ENCODE measurements around the gene ZNF629.
"Not testable (repeated sequence)": the region's sequence is repeated elsewhere in the genome, so short reads cannot be mapped to it uniquely, and the experiment has no call there.

ZNF629 gene

DNA sequence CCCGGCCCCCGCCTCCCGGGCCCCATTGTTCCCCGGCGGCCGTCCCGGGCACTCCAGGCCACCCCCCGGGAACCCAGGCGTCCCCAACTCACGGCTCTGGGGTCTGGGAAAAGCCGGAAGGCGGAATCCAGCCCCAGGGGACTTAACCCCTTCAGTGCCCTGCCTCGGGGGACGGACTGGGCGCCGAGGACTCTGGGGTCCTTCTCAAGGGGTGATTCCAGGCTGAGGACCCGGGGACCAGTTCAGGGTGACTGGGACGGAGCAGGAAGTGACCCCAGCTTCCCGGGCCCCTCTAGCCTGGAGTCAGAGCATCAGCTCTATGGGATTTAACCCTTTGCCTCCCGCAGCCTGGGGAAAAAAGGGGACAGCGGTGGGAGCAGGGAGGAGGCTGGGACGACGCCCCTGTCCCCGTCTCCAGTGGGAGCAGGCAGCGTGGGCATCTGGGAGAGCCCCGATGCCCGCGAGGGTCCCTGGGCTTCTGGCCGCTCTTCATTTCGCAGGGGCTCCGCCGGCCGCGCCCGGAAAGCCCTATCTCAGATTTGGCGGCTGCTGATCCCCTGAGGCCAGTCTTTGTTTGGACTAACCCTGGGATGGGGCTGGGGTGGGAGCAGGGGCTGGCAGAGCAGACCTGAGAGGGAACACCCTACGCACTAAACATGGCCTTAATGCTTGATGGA is at the start of gene ZNF629:
ZNF629 (minus strand) TSS at position 270 of the 677 bp plus-strand sequence. CDS start 2,723 bp downstream, outside the sequence.
- DNase-seq, result peak; percentile 55

DNA sequence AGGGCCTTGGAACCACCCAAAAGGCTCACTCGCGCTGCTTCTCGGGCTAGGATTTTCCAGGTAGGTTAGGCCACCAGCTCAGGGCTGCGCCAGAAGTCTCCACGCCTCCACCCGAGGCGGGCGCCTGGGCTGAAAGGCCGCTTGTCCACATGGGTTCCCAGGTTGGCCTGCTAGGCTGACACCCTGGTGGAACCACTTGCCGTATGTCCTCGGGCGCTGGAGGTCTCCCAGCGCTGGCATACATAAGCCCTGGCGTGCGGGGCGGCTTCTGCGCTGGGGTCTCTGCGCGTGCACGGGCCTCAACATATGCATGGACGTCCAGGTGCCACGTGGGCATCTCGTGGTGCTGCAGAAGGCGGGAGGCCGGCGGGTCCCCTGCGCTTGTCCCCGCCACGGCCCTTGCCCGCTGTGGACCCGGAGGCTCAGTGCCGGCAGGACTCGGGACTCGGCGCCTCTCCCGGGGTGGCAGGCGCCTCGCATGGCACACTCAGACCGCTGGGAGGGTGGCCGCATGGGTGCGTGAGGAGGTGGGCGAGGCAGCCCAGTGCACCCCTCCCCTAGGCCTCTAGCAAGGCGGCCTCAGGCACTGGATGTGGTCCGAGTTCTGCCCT is 47.2 kb upstream of the ZNF629 start:
- DNase-seq, result no peak

DNA sequence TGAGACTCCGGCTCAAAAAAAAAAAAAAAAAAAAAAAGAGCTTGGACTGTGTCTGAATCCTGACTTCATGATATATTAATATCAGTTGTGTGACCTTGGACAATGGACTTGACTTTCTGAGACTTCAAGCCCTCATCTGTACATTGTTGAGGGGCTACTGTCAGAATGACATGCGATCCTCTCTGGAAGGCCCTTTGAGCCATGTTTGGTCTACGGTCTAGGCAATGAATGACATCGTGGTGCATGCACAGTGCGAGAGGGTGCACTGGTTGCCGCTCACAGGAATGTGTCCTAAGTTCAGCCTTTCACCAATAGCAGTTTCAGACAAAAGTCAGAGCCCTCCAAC is 43.0 kb upstream of the ZNF629 start:
- no peak for DNase-seq

DNA sequence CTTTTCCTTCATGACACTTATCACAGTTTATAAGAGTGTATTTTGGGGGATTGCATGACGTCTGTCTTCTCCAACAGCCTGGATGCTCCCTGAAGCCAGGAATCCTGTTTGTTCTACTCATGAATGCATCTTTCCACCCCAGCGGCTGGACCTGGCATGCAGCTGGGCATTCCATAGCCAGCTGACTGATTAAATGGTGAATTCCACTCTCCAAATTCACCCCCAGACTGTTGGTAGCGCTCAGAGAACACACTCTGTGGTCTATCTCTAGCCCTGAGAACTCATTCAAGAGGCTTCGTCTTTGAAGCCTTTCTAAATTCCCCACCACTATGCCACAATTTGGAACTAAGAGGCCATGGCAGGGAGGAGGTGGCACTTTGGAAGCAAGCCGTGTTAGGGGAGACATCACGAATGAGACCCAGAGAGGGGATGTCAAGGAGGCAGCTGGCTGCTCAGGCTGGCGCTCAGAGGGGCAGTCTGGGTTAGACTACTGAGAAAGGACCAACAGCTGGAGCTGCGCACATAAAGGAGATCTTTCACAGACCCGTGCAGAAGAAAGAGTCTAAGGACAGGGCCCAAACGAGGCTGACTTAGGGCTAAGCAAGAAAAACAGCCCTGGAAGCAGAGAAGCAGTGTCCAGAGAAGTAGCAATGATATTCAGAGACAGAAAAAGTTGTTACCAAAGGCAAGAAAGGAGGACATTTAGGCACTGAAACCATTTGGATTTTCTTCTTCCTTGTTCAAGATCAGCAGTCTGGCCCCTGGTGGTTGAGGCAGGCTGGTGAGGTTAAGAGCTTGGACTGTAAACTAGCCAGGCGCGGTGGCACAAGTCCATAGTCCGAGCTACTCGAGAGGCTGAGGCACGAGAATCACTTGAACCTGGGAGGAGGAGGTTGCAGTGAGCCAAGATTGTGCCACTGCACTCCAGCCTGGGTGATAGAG is 42.4 kb upstream of the ZNF629 start:
- DNase-seq, result no peak

DNA sequence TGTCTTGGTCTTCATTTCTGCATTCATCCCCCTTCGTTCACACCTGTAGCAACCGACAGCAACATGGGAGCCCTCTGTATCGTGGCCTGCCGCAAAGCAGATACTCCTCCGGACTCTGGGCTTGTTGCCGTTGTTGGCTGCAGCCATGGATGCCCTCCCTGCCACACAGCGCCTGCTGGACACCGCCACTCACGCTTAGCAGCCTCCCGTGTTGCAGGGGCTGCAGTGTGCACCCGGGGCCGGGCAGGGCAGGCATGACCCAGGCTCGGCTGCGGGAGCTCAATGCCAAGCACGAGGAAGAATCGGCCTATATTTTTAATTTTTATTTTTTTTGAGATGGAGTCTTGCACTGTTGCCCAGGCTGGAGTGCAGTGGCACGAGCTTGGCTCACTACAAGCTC is 34.9 kb upstream of the ZNF629 start:
- no peak for DNase-seq

DNA sequence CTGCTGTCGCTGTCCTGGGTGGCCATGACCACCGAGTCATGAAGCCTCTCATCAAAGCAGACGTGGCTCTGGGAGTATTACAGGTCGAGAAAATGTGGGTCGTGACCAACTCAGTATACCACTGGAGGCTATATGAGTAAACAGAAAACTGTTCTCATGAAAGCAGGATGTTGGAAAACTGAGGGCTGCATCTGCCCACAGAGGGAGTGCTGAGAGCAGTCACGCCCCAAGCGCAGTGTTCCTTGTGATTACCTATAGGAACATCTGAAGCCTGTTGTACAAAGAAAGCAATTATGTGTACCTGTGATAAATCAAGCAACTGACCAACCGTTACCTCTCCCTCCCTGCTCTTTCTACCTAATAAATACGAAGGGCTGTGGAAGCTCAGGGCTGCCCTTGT is 34.4 kb upstream of the ZNF629 start:
- not testable (repeated sequence) for DNase-seq

DNA sequence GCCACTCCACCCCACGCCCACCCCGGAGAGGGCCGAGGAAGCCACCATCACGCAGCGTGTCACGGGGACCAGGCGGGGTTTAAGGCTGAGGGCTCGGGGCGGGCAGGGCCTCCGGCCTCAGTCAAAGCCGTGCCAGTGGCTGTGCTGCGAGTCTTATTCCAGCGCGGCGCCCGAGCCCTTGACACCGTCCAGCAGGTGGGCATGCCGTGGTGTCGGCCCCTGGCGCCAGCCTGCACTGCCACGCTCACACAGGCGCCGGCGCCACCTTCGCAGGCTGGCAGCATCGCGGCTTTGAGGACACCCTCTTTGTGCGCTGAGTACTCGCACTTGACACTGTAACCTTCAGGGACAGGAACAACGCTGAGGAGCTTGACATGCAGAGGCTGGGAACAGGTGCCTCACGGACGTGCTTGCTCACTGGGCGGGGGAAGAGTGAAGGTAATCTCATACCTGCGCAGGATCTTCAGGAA is 34.0 kb upstream of the ZNF629 start:
- no peak for DNase-seq

DNA sequence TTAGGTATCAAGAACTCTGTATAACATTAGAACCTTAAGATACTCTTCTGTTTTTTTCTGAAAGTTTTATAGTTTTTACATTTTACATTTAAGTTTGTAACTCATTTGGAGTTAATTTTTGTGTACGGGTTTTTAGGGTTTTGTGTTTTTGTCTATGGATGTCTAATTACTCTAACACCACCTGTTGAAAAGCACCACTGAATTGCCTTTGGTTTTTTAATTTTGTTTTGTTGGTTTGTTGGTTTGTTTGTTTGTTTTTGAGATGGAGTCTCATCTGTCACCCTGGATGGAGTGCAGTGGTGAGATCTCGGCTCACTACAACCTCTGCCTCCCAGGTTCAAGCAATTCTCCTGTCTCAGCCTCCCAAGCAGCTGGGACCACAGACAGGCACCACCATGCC is 29.8 kb upstream of the ZNF629 start:
- no peak for DNase-seq

DNA sequence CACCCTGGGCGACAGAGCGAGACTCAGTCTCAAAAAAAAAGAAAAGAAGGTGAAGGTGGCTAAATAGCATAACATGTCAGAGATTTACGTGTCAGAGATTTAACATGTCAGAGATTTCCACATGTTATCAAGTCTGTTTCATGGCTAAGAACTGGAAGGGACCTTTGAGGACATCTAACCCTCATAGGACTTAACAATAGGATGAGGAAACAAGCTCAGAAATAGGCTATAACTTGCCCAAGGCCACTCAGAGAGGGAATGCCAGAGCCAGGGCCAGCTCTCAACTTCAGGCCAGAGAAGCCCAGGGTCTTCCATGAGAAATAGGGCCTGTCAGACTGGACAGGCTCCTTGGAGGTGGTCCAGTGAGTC is 26.8 kb upstream of the ZNF629 start:
- DNase-seq, result no peak

DNA sequence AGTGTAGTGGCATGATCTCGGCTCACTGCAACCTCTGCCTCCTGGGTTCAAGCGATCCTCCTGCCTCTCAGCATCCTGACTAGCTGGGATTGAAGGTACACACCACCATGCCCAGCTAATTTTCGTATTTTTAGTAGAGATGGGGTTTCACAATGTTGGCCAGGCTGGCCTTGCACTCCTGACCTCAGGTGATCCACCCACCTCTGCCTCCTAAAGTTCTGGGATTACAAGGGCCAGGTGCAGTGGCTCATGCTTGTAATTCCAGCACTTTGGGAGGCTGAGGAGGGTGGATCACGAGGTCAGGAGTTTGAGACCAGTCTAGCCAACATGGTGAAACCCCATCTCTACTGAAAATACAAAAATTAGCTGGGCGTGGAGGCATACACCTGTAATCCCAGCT is 22.7 kb upstream of the ZNF629 start:
- not testable (repeated sequence) for DNase-seq

DNA sequence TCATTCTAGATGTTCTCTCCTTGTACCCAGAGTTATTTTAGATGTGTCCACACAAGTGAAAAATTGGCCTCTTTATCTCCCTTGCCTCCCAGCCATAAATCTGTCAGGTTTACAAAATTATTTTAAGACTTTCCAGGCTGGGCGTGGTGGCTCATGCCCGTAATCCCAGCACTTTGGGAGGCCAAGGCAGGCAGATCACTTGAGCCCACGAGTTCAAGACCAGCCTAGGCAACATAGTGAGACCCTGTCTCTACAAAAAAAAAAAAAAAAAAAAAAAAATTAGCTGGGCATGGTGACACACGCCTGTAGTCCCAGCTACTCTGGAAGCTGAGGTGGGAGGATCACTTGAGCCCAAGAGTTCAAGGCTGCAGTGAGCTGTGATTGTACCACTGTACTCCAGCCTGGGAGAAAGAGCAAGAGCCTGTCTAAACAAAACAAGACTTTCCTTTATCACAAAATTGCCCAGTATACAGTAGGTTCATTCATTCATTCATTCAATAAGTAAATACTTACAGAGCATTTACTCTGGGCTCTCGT is 22.0 kb upstream of the ZNF629 start:
- not testable (repeated sequence) for DNase-seq

DNA sequence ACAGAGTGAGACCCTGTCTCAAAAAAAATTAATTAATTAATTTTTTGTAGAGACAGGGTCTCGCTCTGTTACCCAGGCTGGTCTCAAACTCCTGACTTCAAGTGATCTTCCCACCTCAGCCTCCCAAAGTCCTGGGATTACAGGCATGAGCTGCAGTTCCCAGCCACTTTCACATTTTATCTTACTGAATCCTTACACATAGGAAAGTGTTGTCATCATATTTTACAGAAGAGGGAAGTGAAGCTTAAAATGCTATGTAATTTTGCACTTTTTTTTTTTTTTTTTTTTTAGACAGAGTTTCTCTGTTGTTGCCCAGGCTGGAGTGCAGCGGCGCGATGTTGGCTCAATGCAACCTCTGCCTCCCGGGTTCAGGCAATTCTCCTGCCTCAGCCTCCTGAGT is 21.1 kb upstream of the ZNF629 start:
- no peak for DNase-seq

DNA sequence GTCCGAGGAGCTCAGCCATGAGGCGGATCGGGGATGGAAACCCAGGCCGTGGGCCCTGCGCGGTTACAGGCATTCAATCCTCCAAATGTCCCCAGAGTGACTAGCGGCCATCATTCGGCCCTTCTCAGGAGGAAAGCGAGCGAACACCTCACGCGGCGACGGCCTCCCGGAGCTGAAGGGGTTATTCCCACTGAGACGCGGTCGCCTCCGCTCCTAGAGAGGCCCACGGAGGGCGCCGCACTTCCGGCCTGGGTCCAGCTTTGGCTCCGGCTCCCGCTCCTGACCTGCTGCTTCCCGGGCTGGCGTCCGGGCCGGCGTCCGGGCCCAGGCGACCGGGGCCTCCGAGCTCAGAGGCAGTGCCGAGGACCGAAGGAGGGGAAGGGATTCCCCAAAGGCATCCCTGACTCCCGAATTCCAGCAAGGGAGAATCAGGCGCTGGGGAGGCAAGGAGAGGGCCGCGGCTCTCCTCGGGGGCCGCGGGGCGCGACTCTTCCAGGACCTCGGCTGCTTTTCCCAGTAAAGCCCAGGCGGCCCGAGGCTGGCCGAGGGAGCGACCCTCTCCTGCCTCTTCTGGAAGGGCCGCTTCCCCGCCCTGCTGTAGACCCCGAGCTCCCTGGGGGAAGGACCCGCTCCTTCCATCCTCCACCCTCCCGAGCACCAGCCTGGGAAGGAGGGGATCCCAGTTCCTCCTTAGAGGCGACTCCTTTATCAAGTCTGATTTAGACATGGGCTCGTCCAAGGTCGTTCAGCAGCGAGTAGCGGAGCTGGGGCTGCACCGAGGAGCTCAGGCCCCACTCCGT is 18.6 kb upstream of the ZNF629 start:
- peak; percentile 61 for DNase-seq

DNA sequence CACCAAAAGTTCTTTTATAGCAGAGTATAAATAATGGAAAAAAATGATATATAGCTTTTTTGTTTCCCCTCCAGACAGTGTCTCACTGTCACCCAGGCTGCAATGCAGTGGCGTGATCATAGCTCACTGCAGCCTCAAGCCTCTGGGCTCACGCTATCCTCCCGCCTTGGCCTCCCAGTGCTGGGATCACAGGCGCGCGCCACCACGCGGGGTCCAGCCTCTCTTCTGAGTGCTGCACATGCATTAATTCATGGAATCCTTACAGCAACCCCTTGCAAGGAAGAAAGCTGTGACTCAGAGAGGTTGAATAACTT is 18.0 kb upstream of the ZNF629 start:
- no peak for DNase-seq

DNA sequence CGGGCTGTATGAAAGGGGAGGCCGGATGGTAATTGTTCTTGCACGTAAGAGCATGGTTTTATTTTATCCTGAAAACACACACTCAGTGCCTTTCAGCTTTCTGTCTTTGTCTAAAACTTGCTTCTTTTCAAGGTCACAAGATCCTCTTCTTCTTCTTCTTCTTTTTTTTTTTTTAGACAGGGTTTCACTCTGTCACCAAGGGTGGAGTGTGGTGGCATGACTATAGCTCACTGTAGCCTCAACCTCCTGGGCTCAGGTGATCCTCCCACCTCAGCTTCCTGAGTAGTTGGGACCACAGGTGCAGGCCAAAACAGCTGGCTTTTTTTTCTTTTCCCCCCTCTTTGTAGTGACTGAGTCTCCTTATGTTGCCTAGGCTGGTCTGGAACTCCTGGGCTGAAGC is 15.9 kb upstream of the ZNF629 start:
- no peak for DNase-seq

DNA sequence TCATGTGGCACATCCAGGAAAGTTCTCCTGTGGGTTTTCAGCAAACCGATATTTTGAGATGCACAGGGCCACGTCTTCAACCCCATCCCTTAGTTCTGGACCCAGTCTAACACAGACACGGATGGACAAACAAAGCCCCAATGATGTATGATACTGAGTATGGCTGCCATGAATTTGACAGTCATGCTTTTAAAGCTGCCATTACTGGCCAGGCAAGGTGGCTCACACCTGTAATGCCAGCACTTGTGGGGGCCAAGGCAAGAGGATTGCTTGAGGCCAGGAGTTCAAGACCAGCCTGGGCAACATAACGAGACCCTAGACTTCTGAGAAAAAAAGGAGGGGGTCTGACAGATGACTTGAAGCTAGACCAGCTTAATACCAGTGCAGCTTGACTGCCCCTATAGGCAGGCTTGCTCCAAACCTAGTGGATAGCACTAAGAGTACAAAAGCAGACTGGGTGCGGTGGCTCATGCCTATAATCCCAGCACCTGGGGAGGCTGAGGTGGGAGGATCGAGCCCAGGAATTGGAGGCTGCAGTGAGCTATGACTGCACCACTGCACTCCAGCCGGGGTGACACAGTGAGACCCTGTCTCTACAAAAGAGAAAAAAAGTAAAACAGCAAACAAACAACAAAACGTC is 10.8 kb upstream of the ZNF629 start:
- no peak for DNase-seq

DNA sequence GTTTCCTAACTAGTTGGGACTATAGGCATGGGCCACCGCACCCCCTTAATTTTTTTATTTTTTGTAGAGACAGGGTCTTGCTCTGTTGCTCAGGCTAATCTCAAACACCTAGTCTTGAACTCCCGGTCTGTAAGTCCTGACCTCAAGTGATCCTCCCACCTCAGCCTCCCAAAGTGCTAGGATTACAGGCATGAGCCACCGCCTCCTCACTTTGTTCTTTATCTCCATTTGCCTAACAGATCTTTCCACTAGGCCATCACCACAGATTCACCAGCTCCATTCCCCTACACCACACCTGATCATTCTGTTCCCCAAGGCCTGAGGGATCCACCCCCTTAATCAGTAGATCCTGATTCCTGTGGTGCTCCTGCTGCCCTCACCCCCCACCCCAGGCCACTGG is 7.6 kb upstream of the ZNF629 start:
- no peak for DNase-seq

DNA sequence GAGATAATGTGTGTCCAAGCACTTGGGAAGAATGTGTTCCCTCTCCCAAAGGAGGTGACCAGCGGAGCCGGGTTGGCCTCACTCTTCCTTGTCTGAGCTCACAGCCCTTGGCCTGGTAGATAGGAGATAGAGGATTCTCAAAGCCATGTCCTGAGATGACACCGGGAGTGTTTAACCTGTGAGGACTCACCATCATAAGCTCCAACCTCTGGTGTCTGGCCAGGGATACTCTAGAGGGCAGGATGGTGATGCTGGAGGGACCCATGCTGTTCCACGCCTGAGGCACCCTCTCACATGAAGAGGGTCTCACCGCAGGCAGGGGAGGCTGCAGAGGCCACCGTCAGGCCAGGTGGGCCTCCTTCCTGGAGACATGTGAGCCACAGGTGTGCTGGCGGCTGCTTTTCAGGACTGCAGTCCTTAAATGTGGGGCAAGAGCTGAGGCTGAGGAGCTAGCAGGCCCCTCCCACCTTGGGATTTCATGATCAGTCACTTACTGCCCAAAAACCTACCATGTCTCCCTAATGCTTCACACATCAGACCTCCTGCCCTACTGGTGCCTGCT is 6.6 kb upstream of the ZNF629 start:
- no peak for DNase-seq

DNA sequence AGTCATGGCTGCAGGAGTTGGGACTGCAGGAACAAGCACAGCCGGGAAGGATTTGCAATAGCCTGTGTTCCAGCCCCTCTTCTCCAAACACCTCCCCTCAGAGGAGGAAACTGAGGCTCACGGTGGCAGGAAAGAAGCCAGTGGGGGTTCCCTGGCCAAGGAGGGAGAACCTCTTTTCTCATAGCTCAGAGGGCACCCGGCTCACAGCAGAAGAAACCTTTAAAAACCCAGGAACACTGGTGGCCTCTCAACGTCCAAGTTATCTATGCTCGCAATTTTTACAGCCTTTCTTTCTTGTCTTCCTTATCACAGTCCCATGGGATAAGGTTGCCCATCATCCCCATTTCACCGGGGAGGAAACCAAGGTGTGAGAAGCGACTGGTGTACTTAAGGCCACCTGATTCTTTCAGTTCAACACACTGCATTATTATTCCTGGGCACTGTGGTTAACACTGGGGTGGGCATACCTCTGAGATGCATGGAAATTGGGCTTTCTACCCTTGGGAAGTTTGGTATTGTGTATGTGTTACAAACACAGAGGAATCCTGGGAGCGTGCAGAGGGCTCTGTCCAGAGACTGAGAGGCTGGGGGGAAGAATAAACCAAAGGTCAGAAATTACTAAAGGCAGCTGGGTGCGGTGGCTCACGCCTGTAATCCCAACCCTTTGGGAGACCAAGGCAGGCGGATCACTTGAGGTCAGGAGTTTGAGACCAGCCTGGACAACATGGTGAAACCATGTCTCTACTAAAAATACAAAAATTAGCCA is 791 bp upstream of the ZNF629 start:
- no peak for DNase-seq

DNA sequence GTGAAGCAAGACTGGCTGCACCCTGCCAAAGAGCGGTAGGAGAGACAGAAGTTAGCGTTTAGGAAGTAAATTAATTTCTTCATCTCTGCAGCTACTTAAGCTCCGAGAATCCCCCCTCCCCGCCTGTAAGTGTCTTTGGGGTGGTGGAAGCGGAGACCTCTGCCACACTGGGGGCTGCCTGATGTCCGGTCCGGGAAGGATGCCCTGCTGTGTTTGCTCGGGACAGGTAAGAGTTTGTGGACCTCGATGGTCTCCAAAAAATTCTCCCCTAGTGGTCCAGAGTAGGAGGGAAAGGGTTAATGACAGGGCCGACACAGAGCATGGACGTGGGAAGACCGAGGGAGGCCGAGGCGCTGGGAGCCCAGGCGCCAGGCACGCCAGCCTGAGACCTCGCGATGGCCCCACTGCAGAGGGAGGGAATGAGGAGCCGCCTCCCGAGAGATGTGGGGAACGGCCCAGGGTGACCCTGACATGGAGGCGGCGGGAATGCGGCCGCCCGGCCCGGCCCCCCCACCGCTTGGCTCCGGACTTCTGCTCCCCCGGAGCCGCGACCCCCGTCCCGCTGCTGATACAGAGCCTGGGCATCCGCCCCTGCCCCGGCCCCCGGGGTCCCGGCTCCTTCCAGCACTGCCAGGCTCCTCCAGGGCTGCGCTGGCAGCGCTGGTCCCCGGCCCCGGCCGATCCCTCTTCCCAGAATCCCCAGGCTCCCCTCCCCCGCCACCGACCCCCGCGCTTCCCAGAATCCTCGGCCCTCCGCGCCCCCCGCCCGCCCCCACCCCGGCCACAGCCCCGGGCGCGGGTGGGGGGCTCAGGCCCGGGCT is 680 bp downstream of the ZNF629 start:
- DNase-seq, result no peak

Data from stimulated activated CD8-positive, alpha-beta memory T cell treated with anti-CD3 and anti-CD28 coated beads, Interleukin-4, amount 100 ng/mL, for 48 hours (primary cell).